ENCODE data around the gene DICER1.

DNA sequence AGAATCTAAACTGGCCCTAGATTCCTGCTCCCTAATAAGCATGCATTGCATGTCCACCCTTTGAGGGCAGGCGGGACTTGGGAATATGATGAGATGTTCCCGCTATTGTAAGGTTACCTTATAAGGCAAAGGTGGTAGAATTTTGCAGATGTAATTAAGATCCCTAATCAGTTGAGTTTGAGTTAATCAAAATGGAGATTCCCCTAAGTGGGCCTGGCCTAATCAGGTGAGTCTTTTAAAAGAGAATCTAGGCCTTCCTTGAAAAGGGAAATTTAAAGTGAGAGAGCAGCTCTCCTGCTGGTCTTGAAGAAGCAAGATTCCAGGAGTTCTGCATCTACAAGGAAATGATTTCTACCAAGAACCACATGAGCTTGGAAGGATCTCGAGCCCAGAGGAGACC lies 83.4 kb downstream of the DICER1 start:
- TF ChIP-seq, protein P1, sequence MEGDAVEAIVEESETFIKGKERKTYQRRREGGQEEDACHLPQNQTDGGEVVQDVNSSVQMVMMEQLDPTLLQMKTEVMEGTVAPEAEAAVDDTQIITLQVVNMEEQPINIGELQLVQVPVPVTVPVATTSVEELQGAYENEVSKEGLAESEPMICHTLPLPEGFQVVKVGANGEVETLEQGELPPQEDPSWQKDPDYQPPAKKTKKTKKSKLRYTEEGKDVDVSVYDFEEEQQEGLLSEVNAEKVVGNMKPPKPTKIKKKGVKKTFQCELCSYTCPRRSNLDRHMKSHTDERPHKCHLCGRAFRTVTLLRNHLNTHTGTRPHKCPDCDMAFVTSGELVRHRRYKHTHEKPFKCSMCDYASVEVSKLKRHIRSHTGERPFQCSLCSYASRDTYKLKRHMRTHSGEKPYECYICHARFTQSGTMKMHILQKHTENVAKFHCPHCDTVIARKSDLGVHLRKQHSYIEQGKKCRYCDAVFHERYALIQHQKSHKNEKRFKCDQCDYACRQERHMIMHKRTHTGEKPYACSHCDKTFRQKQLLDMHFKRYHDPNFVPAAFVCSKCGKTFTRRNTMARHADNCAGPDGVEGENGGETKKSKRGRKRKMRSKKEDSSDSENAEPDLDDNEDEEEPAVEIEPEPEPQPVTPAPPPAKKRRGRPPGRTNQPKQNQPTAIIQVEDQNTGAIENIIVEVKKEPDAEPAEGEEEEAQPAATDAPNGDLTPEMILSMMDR (IDR thresholded peaks at IDR 0.05; ENCODE audit: low read length) = no peak
- no peak for TF ChIP-seq EZH2 (optimal IDR thresholded peaks at IDR 0.05; ENCODE audit: low read depth, low read length)
- TF ChIP-seq EZH2phosphoT487 (IDR thresholded peaks at IDR 0.05; ENCODE audit: low read length) = no peak

Measured in MM.1S (cell line).